ENCODE results near the gene NUP210. TPM values are rescaled to one million over a fixed set of nuclear protein-coding genes. Genes with fewer than 3 reads are reported as not detected.

Gene NUP210
- total RNA-seq, 1 experiment from 2014 or later: 11.4 TPM

DNA sequence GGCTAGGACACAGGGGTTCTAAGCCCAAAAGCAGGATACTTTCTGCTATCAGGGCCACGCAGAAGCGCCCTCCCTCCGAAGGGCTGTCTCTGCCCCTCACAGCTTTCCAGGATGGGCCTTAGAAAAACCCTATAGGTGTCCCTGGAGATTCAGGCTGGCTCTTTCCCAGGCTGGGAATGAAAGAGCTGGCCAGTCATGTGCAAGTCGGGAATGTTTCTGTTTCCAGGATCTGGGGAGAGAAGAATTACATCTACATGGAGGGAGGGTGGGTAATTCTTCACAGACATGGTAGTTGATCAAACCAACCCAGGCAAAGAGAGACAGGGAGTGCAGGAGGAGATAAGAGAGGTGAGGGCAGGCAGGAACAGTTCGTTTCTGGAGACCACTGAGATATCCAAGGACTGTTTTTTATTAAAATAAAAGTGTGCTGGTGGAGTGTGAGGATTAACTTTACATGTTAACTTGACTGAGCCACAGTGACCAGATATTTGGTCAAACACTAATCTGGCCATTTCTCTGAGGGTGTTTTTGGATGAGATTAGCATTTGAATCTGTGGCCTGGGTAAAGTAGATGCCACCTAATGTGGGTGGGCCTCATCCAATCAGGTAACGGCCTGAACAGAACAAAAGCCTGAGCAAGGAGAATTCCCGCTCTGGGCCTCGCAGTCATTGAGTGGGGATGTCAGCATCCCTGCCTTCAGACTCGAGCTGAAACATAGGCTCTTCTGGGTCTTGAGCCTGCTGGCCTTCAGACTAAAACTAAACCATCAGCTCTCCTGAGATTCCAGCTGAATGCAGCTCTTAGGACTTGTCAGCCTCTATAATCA is 15.3 kb downstream of the NUP210 start:
- ChIA-PET POLR2A (ENCODE audit: low non-redundant PET) (no interaction called here), CTCF (no interaction called here)
- Histone ChIP-seq H3K27me3 (replicated peaks; ENCODE audit: insufficient read depth, low read depth, low read length, poor library complexity) (no peaks in the 10 kb centered on the region), H3K27ac (ENCODE audit: low read depth, low read length, poor library complexity, severe bottlenecking) (no peak overlapping the region), H3K9me3 (ENCODE audit: low read depth, low read length, poor library complexity, severe bottlenecking) (no peaks in the 10 kb centered on the region), H3K4me3 (ENCODE audit: low read depth, low read length, poor library complexity, severe bottlenecking) (no peak overlapping the region), H3K36me3 (ENCODE audit: insufficient read depth, low read length, poor library complexity, severe bottlenecking) (no peaks in the 10 kb centered on the region), H3K4me1 (ENCODE audit: insufficient read depth, low read length, poor library complexity, severe bottlenecking) (no peaks in the 10 kb centered on the region)
- no peak for DNase-seq (ENCODE audit: low spot score)
- TF ChIP-seq CTCF (conservative IDR thresholded peaks at IDR 0.05; ENCODE audit: low read depth, low read length) (no peak), EZH2 (IDR thresholded peaks at IDR 0.05; ENCODE audit: borderline replicate concordance, low read depth, low read length, poor library complexity, severe bottlenecking) (no peak)
- intact Hi-C loops (cut with micrococcal nuclease; ENCODE audit: unreplicated experiment): no loop called here
- no TSS peak for BruUV-seq (replicated peaks)

GRCh38 chr3:13403847-13404246 is 16.3 kb downstream of the NUP210 start:
- ChIA-PET CTCF (no interaction called here), POLR2A (ENCODE audit: low non-redundant PET) (no interaction called here)
- no peaks in the 10 kb centered on the region for H3K27me3 ChIP-seq (replicated peaks; ENCODE audit: insufficient read depth, low read depth, low read length, poor library complexity)
- no peaks in the 10 kb centered on the region for H3K36me3 ChIP-seq (ENCODE audit: insufficient read depth, low read length, poor library complexity, severe bottlenecking)
- DNase-seq (ENCODE audit: low spot score): no peak
- no peaks in the 10 kb centered on the region for H3K9me3 ChIP-seq (ENCODE audit: low read depth, low read length, poor library complexity, severe bottlenecking)
- TF ChIP-seq EZH2 (IDR thresholded peaks at IDR 0.05; ENCODE audit: borderline replicate concordance, low read depth, low read length, poor library complexity, severe bottlenecking) (no peak), CTCF (conservative IDR thresholded peaks at IDR 0.05; ENCODE audit: low read depth, low read length) (no peak)
- H3K27ac ChIP-seq (ENCODE audit: low read depth, low read length, poor library complexity, severe bottlenecking): no peak overlapping the region
- BruUV-seq (replicated peaks): no TSS peak
- no peak overlapping the region for H3K4me3 ChIP-seq (ENCODE audit: low read depth, low read length, poor library complexity, severe bottlenecking)
- no peaks in the 10 kb centered on the region for H3K4me1 ChIP-seq (ENCODE audit: insufficient read depth, low read length, poor library complexity, severe bottlenecking)
- intact Hi-C loops (cut with micrococcal nuclease; ENCODE audit: unreplicated experiment): no loop called here

GRCh38 chr3:13403213-13403819 is 16.8 kb downstream of the NUP210 start:
- TF ChIP-seq EZH2 (IDR thresholded peaks at IDR 0.05; ENCODE audit: borderline replicate concordance, low read depth, low read length, poor library complexity, severe bottlenecking) (no peak), CTCF (conservative IDR thresholded peaks at IDR 0.05; ENCODE audit: low read depth, low read length) (no peak)
- no peaks in the 10 kb centered on the region for H3K4me1 ChIP-seq (ENCODE audit: insufficient read depth, low read length, poor library complexity, severe bottlenecking)
- no peaks in the 10 kb centered on the region for H3K36me3 ChIP-seq (ENCODE audit: insufficient read depth, low read length, poor library complexity, severe bottlenecking)
- CTCF ChIA-PET: no interaction called here
- no peaks in the 10 kb centered on the region for H3K9me3 ChIP-seq (ENCODE audit: low read depth, low read length, poor library complexity, severe bottlenecking)
- no peaks in the 10 kb centered on the region for H3K27me3 ChIP-seq (replicated peaks; ENCODE audit: insufficient read depth, low read depth, low read length, poor library complexity)
- POLR2A ChIA-PET (ENCODE audit: low non-redundant PET): no interaction called here
- no peak overlapping the region for H3K27ac ChIP-seq (ENCODE audit: low read depth, low read length, poor library complexity, severe bottlenecking)
- no peak overlapping the region for H3K4me3 ChIP-seq (ENCODE audit: low read depth, low read length, poor library complexity, severe bottlenecking)
- DNase-seq (ENCODE audit: low spot score): no peak
- BruUV-seq (replicated peaks): no TSS peak
- intact Hi-C loops (cut with micrococcal nuclease; ENCODE audit: unreplicated experiment): no loop called here

Data from A673 (cell line).